Right ventricle myocardium inferior (tissue), 1 donor: ENCODE measurements around the gene PWWP2B. TPM values are rescaled to one million over a fixed set of nuclear protein-coding genes. Genes with fewer than 3 reads are reported as not detected.
A peak's percentile ranks its signal among the peaks of the same experiment; 100 is the strongest.

Experiments used
- ATAC-seq: fragments of 200-7000 bp; cut with Tn5 transposase; one replicate; pipeline ENCODE4 v1.9.1; 2020; ENCODE audit warnings: mild to moderate bottlenecking, moderate library complexity
- DNase-seq: peaks from one replicate; pipeline ENCODE4 v3.0.0; 2021; ENCODE audit errors: missing footprints
- intact Hi-C: fragments of 100-400 bp; cut with DNase I; formaldehyde crosslinking; loops from one replicate; pipeline ENCODE4 v1.11.0; 2022
- long read RNA-seq: library from polyadenylated mRNA; unstranded; transcript quantifications from one replicate; pipeline ENCODE4 v2.0.0, GENCODE V29; 2021
- total RNA-seq: library from RNA; stranded (reverse); fragmentation: NEBNext Ultra II Directional; extraction: Animal tissue kit (Norgen Biotek cat#: 25700); gene quantifications from one replicate; pipeline ENCODE4 v1.2.1, GENCODE V29; 2021
- donor health status: DM: no; HTN: yes; CAD: no; lungs with severe emphysema.

Gene PWWP2B
- 22.3 TPM for total RNA-seq
- long read RNA-seq, transcript PWWP2B-201 (3 exons, 2,651 nt): major isoform, 26 of 43 reads
- long read RNA-seq, partial matches to known transcripts: 8 of 43 reads
- long read RNA-seq, other reads (novel, unspliced or antisense): 5 of 43 reads

DNA sequence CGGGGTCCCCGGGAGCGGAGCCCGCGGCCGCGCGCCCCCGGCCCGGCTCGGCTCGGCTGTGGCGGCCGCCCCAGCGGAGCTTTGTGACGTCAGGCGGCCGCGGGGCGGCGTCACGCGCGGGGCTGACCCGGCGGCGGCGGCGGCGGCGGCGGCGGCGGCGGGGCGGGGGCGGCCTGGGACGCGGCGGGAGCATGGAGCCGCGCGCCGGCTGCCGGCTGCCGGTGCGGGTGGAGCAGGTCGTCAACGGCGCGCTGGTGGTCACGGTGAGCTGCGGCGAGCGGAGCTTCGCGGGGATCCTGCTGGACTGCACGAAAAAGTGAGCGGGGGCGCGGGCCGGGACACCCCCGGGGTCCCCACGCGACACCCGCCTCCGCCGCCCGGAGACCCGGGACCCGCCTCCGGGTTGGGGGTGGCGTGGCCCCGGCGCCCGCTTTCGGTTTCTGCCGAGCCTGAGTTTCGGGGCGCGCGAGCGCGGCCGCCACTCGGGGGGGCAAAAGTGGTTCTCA lies at the start of gene PWWP2B:
Gene PWWP2B (plus strand): TSS at position 165 of the 506 bp plus-strand sequence. CDS start 27 bp downstream, at position 192.
- intact Hi-C loops: loop anchor here (5.0 kb wide), 1 partner anchor 240 kb away; no protein-coding TSS in a partner anchor
- ATAC-seq (peak; percentile 13), DNase-seq (peak; percentile 83)

DNA sequence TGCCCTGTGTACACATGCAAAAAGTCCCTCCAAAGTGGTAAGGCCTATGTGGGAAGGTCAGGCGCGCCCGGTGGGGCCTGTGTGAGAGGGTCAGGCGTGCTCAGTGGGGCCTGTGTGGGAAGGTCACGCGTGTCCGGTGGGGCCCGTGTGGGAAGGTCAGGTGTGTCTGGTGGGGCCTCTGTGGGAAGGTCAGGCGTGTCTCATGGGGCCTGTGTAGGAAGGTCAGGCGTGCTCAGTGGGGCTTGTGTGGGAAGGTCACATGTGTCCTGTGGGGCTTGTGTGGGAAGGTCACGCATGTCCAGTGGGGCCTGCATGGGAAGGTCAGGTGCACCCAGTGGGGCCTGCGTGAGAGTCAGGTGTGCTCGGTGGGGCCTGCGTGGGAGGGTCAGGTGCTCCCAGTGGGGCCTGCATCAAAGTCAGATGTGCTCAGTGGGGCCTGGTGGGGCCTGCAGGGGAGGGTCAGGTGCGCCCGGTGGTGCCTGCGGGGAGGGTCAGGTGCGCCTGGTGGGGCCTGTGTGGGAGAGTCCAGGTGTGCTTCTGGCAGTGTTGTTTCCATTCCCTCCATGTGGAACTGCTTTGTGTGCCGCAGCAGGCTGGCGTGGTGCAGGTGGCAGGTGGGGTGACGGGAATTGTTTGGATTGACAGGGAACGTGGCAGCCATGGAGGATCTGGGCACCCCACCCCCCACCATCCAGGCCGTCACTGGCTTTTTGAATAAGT lies 49.6 kb upstream of the PWWP2B start:
- intact Hi-C loops: no loop called here
- ATAC-seq (no peak), DNase-seq (no peak)

DNA sequence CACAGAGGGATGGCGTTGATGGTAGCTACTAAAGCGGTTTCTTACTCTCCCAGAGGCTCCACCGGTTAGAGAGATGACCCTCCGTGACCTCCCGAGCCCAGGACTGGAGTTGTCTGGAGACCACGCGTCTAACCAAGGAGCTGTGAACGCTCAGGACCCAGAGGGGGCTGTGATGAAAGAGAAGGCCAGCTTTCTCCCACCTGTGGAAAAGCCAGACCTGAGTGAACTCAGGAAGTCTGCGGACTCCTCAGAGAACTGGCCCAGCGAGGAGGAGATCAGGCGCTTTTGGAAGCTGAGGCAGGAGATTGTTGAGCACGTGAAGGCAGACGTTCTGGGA lies 49.1 kb upstream of the PWWP2B start:
- ATAC-seq: no peak
- intact Hi-C loops: no loop called here

DNA sequence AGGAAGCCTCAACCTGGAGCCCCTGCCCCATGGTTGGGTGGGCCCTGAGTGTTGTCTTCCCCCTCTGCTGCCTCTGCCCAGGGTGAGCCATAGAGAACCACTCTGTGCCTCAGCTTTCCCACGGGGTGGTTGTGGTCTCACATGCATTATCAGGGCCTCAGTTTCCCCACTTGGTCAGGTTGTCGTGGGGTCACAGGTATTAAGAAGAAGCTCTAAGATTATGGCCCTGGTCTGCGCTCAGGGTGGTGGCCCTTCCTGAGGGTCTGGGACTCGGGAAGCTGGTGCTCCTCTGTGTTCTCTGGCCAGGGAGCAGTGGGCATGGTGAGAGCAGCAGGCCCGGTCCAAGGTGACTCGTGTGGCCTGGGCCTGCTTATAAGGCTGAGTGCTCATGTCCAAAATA lies 47.2 kb upstream of the PWWP2B start:
- ATAC-seq (no peak), DNase-seq (no peak)
- intact Hi-C loops: no loop called here

More for the DNA sequence above, 49.1 kb upstream of the PWWP2B start:
- DNase-seq: no peak

DNA sequence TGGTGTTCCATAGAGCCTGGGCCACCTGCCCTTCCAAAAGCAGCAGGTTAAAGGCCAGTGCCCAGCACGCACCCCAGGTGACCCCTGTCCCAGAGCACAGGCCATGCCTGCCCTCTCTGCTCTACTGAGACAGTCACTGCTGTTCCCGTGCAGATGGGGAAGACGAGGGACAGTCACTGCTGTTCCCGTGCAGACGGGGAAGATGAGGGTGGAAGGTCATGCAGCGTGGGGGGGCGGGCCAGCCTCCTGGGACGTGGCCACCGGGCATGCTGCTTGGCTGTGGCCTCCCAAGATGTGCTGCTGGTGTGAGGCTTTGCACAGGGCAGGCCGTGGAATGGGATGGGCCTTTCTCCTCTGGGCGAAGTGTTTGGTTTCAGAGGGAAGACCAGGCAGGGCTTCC lies 46.6 kb upstream of the PWWP2B start:
- DNase-seq (no peak), ATAC-seq (no peak)
- intact Hi-C loops: no loop called here

DNA sequence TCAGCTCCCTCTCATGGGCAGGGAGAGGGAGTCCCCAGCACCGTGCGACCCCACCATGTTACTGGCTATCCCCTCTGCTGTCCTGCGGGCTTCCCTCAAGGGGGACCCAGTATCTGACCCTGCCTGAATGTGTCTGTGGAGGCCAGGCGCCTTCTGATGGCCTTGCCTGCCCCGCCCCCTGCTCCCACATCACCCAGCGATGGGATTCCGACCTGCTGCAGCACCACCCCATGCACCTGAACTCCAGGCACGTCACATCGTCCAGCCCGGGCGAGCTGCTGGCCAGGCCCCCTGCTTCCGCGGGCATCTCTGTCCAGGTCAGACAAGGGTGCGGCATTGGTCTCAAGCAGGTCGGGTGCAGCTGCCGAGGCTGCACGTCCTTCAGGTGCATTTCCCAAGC lies 46.1 kb upstream of the PWWP2B start:
- intact Hi-C loops: no loop called here
- ATAC-seq (no peak), DNase-seq (no peak)

DNA sequence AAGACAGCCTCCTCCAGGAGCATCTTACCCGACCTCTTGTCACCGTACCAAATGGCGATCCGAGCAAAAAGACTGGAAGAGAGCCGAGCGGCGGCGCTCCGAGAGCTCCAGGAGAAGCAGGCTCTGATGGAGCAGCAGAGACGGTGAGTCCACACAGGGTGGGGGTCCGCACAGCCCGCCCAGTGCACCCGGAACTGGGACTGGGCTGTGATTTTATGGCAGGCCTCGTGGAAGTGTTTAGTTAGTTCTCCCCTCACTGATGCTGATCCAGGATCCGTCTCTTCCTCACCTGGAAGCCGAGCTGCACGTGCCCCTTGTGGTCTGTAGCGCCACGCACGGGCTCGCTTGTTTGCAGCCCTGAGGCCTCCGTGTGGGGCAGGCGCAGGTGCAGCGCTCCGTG lies 45.4 kb upstream of the PWWP2B start:
- ATAC-seq: no peak
- no peak for DNase-seq
- intact Hi-C loops: no loop called here

DNA sequence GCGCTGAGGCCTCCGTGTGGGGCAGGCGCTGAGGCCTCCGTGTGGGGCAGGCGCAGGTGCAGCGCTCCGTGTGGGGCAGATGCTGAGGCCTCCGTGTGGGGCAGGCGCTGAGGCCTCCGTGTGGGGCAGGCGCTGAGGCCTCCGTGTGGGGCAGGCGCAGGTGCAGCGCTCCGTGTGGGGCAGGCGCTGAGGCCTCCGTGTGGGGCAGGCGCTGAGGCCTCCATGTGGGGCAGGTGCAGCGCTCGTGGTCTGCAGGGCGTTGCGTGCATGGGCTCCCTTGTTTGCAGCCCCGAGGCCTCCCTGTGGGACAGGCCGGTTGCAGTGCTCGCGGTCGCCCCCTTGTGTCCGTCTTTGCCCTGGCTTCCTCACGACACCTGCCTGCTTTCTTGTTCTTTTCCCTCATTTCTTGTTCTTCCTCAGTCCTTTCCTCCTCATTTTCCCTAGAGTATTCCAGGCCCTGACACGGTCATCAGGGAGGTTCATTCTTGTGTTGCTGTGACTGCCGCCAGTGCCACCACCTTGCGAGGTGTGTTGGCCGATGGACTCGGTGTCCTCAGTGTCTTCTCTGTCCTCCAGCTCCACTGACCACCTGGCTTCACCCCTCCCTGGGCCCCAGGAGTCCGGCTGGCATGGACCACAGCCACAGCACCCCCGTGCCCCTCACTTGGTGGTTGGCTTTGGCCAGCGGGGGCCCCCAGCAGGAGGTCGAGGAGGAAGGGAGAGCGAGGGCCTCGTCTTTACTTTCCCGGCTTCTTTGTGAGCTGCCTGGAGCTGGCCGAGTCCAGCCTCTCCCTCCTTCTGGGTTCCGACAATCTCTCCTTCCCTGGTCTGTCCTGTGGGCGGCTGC lies 44.3 kb upstream of the PWWP2B start:
- DNase-seq: peak; percentile 88
- intact Hi-C loops: loop anchor here (1.0 kb wide), 1 partner anchor 129 kb away; no protein-coding TSS in a partner anchor
- peak; percentile 62 for ATAC-seq

DNA sequence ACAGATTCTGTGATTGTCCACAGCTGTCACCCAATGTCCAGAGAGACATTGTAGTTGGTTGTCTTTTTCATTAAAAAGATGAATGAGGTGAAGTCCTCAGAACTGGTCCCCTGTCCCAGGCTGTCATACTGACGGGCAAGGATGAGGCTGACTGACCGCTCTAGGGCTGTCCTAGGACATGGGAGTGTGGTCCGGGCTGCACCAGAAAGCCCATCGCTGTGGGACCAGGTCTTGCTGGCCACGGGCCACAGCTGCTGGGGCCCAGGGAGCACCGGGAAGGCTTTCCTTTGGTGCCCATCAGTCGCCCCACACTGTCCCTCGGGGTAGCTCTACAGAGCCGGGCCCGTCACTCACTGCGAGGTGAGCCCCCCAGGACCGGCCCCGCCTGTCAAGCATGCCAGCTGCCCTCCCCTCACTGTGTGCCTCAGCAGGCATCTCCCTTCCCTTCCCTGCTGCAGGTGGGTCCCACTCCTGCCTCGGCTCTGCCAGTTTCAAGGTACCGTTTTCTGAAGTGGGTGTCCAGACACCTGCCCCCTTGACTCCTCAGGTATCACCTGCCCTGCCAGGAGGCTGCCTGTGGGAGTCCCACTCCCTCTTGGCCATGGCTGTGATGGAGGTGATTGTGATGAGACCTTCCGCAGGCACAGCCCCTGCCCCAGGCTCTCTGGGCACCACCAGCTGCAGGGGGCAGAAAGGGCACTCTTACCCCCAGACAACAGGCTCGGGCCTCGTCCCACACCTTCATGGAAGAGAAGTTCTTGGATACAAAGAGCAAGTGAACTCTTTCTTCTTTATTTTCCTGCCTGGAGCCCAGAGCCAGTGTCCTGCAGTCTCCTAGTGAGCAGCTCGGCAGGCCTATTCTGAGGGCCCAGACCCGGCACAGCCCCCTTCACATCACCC lies 43.3 kb upstream of the PWWP2B start:
- ATAC-seq (no peak), DNase-seq (no peak)
- intact Hi-C loops: loop anchor here (1.0 kb wide), 1 partner anchor 130 kb away; no protein-coding TSS in a partner anchor

DNA sequence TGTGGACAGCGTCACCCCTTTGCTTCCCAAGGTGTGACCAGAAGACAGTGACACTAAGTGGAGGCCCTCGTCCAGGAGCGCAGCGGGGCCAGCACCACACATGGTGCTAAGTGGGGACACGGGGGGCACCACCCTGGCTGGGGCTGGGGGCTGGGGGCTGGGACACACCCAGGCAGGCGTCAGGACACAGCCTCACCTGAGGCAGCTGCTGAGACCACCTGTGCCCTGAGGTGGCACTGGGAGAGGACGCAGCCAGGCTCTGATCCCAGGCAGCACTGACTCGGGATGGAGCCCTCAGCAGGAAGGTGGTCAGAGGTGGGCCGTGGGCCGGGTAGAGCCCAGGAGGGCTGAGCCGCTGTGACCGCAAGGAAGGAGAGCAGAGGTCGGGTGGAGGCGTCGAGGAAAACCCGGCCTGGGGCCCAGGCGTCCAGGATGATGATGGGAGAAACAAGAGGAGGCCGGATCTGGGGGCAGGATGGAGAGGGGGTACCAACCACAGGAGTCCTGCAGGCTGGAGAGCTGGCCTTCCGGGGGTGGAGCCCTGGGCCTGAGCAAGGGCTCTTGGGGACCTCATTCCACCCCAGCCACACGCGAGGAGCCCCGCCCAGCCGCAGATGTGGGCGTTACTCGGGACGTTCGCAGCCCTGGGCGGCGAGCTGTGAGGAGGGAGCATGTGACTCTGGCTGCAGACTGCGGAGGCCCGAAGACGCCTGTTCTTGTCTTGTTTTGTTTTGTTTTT lies 42.5 kb upstream of the PWWP2B start:
- no peak for ATAC-seq
- intact Hi-C loops: no loop called here
- peak; percentile 65 for DNase-seq

DNA sequence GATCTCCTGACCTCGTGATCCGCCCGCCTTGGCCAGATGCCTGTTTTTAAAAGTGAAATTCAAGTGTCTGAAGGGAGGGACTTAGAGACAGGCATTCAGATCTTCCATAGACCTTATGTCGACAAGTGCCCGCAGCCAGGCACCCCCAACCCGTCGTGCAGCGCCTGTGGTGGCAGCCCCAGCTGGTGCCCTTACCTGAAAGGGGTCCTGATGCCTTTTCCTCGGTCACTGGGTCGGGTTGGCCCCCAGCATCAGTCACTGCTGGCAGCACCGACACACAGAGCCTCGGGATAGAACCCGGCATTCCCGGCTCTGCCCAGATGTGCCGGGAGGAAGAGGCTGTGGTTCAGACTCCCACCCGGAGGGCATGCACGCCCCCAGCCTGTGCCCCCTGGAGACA lies 41.7 kb upstream of the PWWP2B start:
- intact Hi-C loops: no loop called here
- no peak for ATAC-seq

DNA sequence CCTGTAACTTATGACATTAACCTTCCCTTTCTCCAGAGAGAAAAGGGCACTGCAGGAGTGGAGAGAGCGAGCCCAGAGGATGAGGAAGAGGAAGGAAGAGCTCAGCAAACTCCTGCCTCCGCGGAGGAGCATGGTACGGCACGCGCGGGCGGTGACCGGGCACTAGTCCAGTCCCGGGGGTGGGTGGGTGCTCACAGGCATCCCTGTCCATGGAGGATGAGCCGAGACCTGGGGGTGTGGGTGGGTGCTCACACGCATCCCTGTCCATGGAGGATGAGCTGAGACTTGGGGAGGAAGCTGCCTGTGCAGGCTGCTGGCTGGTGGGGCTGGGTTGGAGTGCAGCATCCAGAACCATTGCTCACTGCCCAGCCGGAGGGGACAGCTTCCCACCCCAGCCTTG lies 41.2 kb upstream of the PWWP2B start:
- intact Hi-C loops: no loop called here
- no peak for DNase-seq
- no peak for ATAC-seq

More for the DNA sequence above, 41.7 kb upstream of the PWWP2B start:
- no peak for DNase-seq

DNA sequence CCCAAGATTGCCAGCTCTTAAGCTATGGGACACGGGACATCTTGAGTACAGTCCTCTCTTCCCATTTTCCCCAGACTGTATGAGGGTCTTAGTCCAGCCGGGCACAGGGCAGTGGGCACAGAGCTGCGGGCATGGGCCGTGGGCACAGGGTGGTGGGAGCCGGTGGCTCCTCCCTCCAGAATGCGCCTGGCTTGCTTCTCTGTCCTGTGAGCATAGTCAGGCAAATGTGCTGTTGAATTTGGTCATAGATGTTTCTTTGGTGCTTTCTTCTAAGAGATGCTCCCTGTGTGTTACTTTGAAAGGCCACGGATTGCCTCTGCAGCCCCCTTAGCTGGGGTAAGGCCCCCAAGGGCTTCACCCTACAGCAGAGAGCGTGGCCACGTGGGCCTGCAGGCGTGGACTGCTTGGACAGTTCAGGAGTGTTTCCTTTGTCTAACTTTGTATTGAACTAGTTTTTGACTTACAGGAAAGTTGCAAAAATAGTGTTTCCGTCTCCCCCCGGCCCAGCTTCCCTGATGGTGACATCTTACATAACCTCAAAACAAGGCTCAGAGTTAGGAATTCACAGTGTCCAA lies 40.3 kb upstream of the PWWP2B start:
- ATAC-seq (no peak), DNase-seq (no peak)
- intact Hi-C loops: no loop called here

DNA sequence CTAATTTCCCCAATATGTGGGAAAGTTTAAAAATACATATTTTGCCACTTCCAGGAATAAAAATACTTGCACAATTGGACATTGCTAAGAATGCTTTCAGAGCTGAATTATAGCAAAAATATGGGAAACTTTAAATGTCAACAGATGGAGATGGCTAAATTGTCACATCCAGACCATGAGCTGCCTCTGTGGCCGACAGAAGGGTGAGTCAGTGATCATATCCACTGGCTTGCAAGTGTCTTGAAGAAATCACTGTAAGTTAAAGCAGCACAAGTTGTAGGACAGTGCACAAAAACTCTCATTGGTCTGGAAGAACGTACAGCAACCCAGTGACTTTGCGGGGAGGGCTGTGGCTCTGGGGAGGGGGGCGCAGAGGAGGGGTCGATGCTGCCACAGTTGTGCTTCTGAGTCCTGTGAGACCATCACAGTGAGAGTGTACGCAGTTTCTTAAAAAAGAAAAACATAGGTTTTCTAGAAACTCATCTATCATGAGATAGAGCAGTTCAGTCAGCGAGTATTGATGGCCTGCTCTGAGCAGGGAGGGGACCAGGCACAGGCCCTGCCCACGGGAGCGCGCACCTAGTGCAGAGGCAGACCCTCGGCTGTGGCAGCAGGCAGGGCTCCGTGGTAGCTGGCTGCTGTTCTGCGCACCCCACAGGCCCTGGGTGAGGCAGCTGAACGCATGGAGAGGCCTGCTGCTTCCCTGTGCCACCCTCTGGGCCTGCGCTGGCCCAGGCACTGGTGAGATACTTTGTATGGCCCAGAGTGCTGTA lies 39.5 kb upstream of the PWWP2B start:
- DNase-seq (peak; percentile 4), ATAC-seq (no peak)
- intact Hi-C loops: no loop called here

DNA sequence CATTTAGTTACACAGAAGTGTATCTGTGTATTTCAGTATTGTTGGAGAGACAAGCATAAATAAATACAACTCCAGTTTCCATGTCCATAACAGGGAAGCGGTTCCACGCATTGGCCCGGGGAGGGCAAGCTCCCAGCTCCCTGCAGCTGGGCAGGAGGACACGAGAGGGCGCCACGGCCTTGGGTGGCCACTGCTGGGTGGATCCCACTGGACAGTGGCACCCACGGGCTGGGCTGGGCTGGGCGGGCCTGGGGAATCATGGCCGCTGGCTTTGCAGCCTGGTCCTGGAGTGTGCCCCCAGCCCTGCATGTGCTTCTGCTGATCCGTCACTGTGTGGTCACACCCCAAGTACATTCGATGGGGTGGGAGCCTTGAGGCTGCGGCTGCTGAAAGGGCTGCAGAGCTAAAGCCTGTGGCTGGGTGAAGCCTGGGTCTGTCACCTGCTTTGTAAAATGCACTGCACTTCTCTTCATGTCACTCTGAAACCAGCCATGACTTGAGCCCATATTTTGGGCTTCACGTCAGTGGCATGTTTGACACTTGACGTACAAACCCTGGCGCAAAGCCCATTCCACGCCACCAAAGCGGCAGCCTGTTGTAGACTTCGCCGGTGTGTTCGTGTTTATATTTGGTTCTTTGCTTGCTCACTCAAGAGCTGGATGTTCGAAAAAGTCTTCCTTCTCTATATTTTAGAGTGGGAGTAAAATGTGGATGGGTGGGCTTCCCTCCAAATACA lies 37.5 kb upstream of the PWWP2B start:
- peak; percentile 75 for DNase-seq
- intact Hi-C loops: no loop called here
- peak; percentile 57 for ATAC-seq

DNA sequence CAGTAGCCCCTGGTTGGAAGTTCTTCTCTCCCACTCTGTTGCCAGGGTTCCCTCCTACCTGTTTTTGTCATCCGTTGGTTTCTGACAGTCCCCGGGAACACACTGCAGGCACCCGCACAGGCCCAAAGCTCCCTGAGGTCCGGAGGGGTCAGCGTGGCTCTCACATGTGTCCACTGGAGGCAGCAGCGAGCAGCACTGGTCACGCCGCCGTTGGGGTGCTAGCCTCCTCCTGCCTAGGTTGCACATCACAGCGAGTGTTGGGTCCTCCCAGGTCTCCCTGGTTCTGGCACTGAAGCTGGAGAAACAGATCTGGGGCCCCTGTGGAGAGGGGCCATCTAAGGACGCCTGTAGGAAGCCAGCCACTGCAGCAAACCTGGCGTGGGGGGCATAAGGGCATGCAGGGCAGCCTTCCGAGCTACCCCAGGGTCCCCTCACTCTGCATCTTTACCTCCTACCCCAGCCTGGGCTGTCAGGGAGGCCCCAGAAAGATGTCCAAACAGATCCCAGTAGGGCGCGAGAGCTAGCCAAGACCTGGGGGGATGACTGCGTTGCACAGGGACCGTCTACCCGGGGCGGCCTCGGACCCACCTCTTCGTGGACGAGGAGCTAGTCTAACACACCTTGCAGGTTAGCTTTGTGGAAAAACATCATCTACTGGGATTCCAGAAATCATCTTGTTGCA lies 36.1 kb upstream of the PWWP2B start:
- ATAC-seq (no peak), DNase-seq (peak; percentile 82)
- intact Hi-C loops: no loop called here
